ENCODE results near the gene DSCAML1.
A peak's percentile ranks its signal among the peaks of the same experiment; 100 is the strongest.

The DSCAML1 gene

DNA sequence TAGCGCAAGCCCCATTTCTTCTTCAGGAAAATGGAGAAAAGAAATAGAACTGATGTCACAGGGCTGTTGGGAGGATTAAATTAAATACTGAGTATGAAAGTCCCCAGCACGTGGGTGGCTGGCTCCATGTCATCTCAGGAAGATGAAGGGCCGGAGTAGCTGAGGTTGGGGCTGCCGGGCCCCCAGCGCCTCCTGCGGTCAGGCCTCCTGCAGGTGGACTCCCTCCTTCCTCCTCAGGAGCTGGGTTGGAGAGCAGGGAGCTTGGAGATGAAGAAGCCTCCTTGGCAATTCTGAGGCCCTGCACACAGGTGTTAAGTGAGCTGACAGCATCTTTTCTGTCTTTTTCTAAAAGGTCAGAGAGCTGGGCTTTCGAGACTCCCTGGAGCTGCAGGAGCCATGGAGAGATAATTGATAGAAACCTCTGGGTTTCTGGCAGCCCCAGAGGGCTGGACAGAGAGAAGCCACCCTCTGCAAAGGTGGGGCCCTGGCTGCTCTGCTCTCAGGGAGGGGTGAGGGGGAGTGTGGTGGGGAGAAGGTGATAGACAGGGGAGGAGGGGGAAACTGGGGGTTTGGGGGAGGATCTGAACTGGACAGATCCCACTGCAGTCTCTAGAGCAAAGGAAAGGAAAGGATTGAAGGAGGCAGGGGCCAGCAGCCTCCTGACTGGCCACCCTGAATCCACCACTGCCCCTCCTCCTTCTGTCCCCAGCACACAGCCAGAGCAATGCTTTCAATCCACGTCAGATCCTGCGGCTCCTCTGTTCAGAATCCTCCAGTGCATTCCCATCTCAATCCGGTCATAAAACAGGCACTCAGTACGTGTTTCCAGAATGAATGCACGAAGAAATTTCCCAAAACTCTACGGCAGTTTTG is 258.5 kb downstream of the DSCAML1 start:
- DNase-seq: no peak

GRCh38 chr11:117535850-117536411 is 261.1 kb downstream of the DSCAML1 start:
- DNase-seq: no peak

DNA sequence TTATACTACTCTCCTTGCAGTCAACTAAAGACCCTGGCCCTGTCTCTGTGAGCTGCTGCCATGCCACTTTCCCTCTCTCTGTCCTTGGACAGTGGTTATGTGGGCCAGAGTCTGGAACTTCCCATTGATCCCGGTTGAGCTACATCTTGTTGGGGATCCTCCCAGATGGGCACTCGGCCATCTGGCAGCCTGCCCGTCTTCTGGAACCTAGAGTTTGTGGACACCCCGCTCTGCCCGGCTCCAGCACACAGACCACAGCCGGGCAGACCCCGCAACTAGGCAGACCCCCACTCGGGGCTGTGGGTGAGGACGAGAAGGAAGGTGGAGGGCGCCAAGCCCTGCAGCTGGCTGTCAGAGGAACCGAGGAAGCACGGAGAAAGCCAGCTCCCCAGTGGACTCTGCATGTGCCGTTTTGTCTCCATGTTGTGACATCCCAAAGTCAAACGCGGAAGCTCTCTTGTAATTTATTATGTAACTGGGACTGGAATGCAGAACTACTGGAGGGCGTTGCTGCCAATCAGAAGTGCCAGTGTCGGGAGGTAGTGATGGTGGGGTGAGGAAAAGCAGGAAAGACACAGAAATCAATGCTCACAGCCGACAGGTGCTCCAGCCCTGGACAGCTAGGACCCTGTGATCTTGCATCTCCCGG is 261.7 kb downstream of the DSCAML1 start:
- no peak for DNase-seq

GRCh38 chr11:117532568-117532967 is 264.4 kb downstream of the DSCAML1 start:
- no peak for DNase-seq

GRCh38 chr11:117529816-117530215 is 267.2 kb downstream of the DSCAML1 start:
- DNase-seq: no peak

DNA sequence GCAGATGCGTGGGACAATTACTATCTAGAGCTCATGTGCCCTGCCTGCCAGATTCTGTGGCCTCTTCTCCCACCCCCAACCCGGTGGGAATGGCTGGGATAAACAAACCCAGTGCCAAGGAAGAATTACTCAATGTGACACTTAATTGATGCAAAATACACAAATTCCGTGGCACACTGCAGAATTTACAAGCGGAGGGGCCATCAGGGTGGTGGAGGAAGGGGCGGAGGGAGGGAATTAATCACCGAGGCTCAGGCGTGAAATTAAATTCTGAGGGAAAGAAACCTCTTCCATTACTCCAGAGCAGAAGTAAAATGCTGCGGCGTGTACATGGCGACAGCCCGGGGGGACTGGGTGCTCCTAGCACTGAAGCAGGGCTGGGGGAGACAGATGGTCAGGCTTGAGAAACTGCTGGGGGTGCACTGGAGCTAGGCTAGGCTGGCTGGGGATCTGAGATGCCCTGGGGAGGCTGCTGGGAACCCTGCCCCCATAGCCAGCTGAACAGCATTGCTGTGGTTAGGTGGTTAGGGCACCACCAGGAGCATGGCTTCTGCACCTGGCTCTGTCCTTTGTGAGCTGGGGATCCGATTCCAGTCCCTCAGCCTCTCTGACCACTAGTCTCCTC is 268.8 kb downstream of the DSCAML1 start:
- DNase-seq: no peak

- DNase-seq: no peak
These were observed 269.7 kb downstream of the DSCAML1 start for GRCh38 chr11:117527271-117527670.

DNA sequence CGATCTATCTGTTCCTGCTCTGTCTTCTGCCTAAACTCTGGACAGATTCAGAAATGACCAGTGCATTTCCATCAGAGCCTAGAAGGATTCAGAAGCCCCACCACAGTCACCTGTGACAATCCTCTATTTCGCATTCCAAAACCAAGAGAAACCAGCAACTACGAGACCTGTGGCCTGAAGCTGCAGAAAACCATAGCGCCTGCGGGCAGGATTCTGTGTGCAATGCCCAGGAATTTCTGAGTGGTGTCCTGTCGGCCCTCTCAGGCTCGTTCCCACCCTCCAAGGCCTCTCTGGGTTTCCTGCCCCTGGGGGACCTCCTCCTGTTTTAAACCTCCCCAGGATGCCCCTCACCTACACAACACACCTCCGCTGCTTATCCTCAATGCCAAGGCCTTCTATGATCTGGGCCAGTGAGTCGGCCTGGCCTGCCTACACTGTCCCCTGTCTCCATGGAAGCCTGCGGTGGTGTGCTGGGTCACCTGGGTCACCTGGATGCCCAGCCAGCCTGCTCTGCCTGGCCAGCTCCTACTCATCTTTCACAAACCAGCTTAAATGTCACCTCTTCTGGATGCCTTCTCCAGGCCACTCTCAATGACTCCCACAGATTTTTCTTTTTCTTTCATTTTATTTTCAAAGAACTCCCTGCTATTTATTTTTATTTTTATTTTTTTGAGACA is 271.0 kb downstream of the DSCAML1 start:
- DNase-seq: no peak

DNA sequence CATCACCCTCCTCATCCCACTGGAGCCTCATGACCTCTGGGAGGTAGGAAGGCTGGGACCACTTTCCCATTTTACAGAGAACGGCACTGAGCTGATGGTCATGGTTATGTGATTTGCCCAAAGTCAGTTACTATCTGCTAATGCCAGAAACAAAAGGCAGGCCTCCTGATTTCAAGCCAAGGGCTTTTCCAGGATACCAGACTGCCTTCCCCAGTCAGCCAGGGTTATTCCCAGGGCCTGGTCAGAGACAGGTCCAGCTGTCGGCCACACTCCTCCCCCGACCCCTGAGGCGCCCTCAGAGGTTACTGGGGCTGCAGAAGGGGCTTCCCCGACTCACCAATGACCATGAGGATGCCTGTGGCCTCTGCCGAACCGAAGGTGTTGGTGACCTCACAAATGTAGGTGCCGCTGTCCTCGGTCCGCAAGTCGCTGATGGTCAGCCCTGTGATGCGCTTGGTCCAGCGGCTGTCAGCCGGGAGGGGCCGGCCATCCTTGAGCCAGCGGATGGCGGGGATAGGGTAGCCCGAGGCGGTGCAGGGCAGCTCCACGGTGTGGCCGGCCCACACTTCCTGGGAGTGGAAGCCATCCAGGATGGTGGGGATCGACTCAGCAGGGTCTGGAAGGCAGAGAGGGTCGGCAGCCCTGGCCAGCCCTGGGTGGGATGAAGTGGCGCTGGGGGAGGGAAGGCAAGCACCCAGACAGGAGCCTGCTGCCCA is 272.4 kb downstream of the DSCAML1 start:
- no peak for DNase-seq

GRCh38 chr11:117523680-117524079 is 273.3 kb downstream of the DSCAML1 start:
- no peak for DNase-seq

- no peak for DNase-seq
These were observed 275.0 kb downstream of the DSCAML1 start for GRCh38 chr11:117521974-117522373.

- DNase-seq: no peak
These were observed 276.1 kb downstream of the DSCAML1 start for GRCh38 chr11:117520966-117521365.

DNA sequence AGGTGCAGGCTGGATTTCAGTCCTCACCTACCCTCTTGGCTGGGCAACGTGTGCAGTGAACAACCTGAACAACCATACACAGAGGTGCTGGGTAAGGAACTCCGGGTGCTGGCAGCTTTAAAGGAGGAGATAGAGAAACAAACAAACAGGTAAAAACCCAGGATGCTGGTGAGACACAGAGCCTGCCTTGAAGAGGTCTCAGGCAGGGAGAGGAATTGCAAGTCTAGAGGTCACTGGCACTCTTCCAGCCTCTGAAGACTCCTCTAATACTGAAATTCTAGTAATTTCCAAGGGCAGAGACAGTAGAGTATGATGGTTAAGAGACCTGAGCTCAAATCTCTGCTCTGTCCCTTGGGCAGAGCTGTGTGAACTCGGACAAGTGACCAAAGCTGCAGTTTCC is 276.8 kb downstream of the DSCAML1 start:
- peak; percentile 24 for DNase-seq

GRCh38 chr11:117519590-117519989 is 277.4 kb downstream of the DSCAML1 start:
- DNase-seq: no peak

DNA sequence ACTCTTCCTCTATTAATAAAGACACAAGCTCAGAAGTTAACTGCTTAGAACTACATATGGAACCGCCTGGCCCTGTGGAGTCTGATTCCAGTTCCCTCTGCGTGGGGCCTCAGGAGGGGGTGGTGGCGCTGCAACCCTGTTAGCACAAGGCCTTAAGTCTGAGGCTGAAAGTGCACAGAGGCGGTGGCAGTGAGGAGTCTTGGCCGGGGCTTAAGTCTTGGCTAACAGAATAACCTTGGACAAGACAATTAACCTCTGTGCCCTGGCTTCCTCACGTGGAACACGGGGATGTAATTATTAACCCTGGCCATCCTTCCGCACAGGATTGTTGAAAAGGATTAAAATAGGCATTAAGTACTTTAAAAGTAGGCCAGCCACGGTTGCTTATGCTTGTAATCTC is 277.8 kb downstream of the DSCAML1 start:
- no peak for DNase-seq

DNA sequence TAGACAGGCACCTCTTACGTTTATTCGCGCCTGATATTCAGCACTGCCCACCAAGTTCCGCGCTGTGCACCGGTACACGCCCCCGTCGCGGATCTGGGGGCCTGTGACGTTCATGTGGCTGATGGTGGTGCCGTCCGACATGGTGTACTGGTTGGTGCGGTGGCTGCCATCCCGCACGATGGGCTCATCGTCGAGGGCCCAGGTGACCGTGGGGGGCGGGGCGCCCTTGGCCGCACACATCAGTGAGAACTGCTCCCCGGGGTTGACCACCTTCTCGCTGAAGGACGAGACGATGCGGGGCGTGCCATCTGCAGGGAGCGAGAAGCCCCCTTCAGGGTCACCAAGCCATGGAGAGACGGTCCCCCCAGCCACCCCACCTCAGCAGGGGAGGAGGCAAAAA is 278.6 kb downstream of the DSCAML1 start:
- no peak for DNase-seq

DNA sequence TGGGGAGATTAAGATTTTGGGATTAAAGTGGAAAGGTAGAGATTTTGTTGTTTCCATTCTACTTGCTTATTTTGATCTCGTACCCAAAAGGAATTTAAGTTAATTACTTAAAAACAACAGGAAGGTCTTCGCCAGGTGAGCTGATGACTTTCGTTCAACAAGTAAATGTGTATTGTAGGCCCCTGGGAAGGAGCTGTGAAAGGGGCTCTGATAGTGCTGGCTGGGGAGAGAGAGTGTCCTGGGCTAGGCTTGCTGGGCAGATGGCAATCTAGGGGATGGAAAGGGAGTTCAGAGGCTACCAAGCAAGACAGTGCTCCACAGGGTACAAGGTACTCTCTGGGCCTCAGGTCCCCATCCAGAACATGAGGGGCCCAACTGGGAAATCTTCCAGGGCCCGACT is 279.9 kb downstream of the DSCAML1 start:
- DNase-seq: no peak

GRCh38 chr11:117515892-117516787 is 280.9 kb downstream of the DSCAML1 start:
- DNase-seq: no peak

DNA sequence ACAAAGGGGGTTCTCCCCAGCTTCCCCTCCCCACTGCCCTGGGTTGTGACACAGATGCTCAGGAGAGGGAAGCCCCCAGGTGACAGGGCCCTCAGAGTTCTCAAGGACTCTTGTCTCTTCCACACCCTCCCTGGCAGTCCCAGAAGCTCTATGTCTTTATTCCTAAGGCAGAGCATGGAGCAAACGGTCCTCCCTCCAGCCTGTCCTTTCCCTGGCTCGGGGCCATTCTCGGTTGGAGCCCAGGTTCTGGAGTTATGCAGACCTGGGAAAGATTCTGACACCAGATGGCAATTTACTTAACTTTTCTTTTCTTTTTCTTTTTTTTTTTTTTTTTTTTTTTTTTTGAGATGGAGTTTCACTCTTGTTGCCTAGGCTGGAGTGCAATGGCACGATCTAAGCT is 282.8 kb downstream of the DSCAML1 start:
- no peak for DNase-seq

DNA sequence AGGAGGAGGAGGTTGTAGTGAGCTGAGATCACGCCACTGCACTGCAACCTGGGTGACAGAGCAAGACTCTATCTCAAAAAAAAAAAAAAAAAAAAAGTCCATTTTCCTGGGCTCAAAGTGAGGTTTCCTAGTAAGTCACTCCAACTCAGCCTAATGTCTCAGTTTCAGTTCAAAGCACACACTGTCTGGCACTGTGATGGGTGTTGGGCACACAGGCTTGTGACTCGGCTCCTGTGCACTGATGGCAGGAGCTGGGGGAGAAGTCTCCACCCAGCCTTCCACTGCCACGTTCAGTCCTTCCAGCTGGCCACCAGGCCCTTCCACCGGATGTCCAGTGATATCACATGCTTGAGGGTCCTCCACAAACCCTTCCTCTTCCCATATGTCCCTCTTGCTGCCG is 283.4 kb downstream of the DSCAML1 start:
- no peak for DNase-seq

- DNase-seq: no peak
These were observed 285.0 kb downstream of the DSCAML1 start for GRCh38 chr11:117511931-117512539.
